H1 (cell line): Measurements from ENCODE around the gene TACC2. TPM values are rescaled to one million over a fixed set of nuclear protein-coding genes. Genes with fewer than 3 reads are reported as not detected.

Source experiments
- CTCF ChIA-PET: fragments of 300-600 bp; sonication (Branson Sonifier 250); formaldehyde crosslinking; loops from one replicate; lab custom pipeline; 2021; ENCODE audit not compliant: partially characterized antibody; lab: Charles Lee
- POLR2A ChIA-PET: fragments of 300-600 bp; sonication (Branson Sonifier 250); formaldehyde crosslinking; loops from one replicate; lab custom pipeline; 2021; ENCODE audit warnings: inconsistent platforms; ENCODE audit not compliant: partially characterized antibody; lab: Charles Lee
- DNase-seq, 2 experiments: peaks; one replicate each; pipeline versions ENCODE4 v3.0.0 to v3.0.0-alpha.2; 2010 to 2022; ENCODE audit warnings: low spot score in 2 of 2, low read depth in 1 of 2, mixed read lengths in 1 of 2
- FAIRE-seq: peaks from 2 replicates; lab custom pipeline; 2011; peaks lifted over from hg19 to GRCh38; lab: Jason Lieb, UNC
- H2AFZ ChIP-seq: 2 replicates; pipeline ENCODE4 v1.8.1; 2012; ENCODE audit warnings: low read length, inconsistent platforms
- H2AK5ac ChIP-seq: 2 replicates; pipeline ENCODE4 v1.6.1; 2013; ENCODE audit warnings: low read depth, low read length
- H2BK120ac ChIP-seq: replicated peaks from 2 replicates; pipeline ENCODE3; 2013; ENCODE audit warnings: low read depth, low read length, inconsistent platforms
- H2BK12ac ChIP-seq: 2 replicates; pipeline ENCODE4 v1.6.1; 2013; ENCODE audit warnings: low read depth, low read length
- H2BK15ac ChIP-seq: 2 replicates; pipeline ENCODE4 v1.6.1; 2013; ENCODE audit warnings: low read length
- H2BK20ac ChIP-seq: 2 replicates; pipeline ENCODE4 v1.6.1; 2013; ENCODE audit warnings: low read length
- H2BK5ac ChIP-seq: 2 replicates; pipeline ENCODE4 v1.6.1; 2013; ENCODE audit warnings: low read depth, low read length
- H3K14ac ChIP-seq: 2 replicates; pipeline ENCODE4 v1.6.1; 2013; ENCODE audit warnings: inconsistent platforms; ENCODE audit not compliant: insufficient read length
- H3K18ac ChIP-seq: 2 replicates; pipeline ENCODE4 v1.6.1; 2013; ENCODE audit warnings: low read length; ENCODE audit errors: extremely low read depth
- H3K23ac ChIP-seq: 2 replicates; pipeline ENCODE4 v1.6.1; 2013; ENCODE audit warnings: inconsistent platforms; ENCODE audit not compliant: insufficient read length
- H3K23me2 ChIP-seq: 2 replicates; pipeline ENCODE4 v1.6.1; 2013; ENCODE audit warnings: low read depth, low read length
- H3K27ac ChIP-seq: 2 replicates; pipeline ENCODE4 v1.6.1; 2011; ENCODE audit warnings: low read depth, low read length, inconsistent platforms
- H3K27me3 ChIP-seq, 4 experiments: replicated peaks in 1 of 4; 1 replicate in 1 of 4; 2 replicates in 3 of 4; pipeline versions ENCODE4 v1.6.1 to v1.8.1; 2011 to 2013; ENCODE audit warnings: low read length in 3 of 4, mild to moderate bottlenecking in 3 of 4, inconsistent platforms in 2 of 4, mixed read lengths in 2 of 4, moderate library complexity in 1 of 4; ENCODE audit not compliant: control insufficient read depth in 3 of 4, insufficient read depth in 3 of 4; ENCODE audit errors: extremely low read depth in 1 of 4
- H3K36me3 ChIP-seq, 4 experiments: 2 replicates each; pipeline versions ENCODE4 v1.6.1 to v1.8.1; 2011 to 2013; ENCODE audit warnings: mild to moderate bottlenecking in 4 of 4, low read length in 3 of 4, moderate library complexity in 2 of 4, control low read depth in 1 of 4, inconsistent platforms in 1 of 4; ENCODE audit not compliant: insufficient read depth in 4 of 4, control insufficient read depth in 2 of 4
- H3K4ac ChIP-seq: replicated peaks from 2 replicates; pipeline ENCODE3; 2013; ENCODE audit warnings: low read length, low read depth, mixed read lengths, inconsistent platforms; ENCODE audit not compliant: insufficient read length
- H3K4me1 ChIP-seq, 4 experiments: replicated peaks in 1 of 4; 1 replicate in 1 of 4; 2 replicates in 3 of 4; pipeline versions ENCODE4 v1.6.1 to v1.8.1; 2011 to 2013; ENCODE audit warnings: low read length in 3 of 4, inconsistent platforms in 2 of 4, mixed read lengths in 1 of 4; ENCODE audit not compliant: insufficient read depth in 4 of 4, control insufficient read depth in 3 of 4
- H3K4me2 ChIP-seq, 2 experiments: 2 replicates each; pipeline versions ENCODE4 v1.6.1 to v1.8.1; 2011 to 2013; ENCODE audit warnings: low read depth in 2 of 2, low read length in 2 of 2, control low read depth in 1 of 2, inconsistent platforms in 1 of 2, mild to moderate bottlenecking in 1 of 2; ENCODE audit not compliant: insufficient read depth in 1 of 2
- H3K4me3 ChIP-seq, 4 experiments: fragments of 200-600, 300-600 bp in 1 of 4; sonication (generic), shearing (Covaris generic), sonication (Bioruptor Twin) in 1 of 4; 2 replicates each; pipeline versions ENCODE4 v1.5.1 to v1.8.1; 2011 to 2016; ENCODE audit warnings: low read length in 4 of 4, low read depth in 3 of 4, control low read depth in 2 of 4, inconsistent platforms in 2 of 4, mild to moderate bottlenecking in 2 of 4, mixed read lengths in 1 of 4, moderate library complexity in 1 of 4; ENCODE audit not compliant: insufficient read depth in 2 of 4; ENCODE audit errors: extremely low read depth in 1 of 4
- H3K56ac ChIP-seq: replicated peaks from 2 replicates; pipeline ENCODE3; 2013; ENCODE audit warnings: low read depth, mild to moderate bottlenecking, mixed read lengths, low read length, inconsistent platforms; ENCODE audit not compliant: insufficient read length
- H3K79me1 ChIP-seq: 2 replicates; pipeline ENCODE4 v1.6.1; 2013; ENCODE audit warnings: low read depth, low read length, control low read depth
- H3K79me2 ChIP-seq, 2 experiments: 2 replicates each; pipeline versions ENCODE4 v1.6.1 to v1.8.1; 2012 to 2013; ENCODE audit warnings: low read length in 2 of 2, mild to moderate bottlenecking in 2 of 2, inconsistent platforms in 1 of 2; ENCODE audit not compliant: insufficient read depth in 2 of 2, control insufficient read depth in 1 of 2
- H3K9ac ChIP-seq, 4 experiments: replicated peaks in 1 of 4; 1 replicate in 1 of 4; 2 replicates in 3 of 4; pipeline versions ENCODE4 v1.6.1 to v1.8.1; 2011 to 2013; ENCODE audit warnings: low read depth in 3 of 4, low read length in 3 of 4, control low read depth in 2 of 4, mild to moderate bottlenecking in 2 of 4, moderate library complexity in 2 of 4, inconsistent platforms in 1 of 4; ENCODE audit errors: extremely low read depth in 1 of 4
- H3K9me3 ChIP-seq, 2 experiments: 2 replicates each; pipeline versions ENCODE4 v1.6.1 to v1.8.1; 2012 to 2013; ENCODE audit warnings: mild to moderate bottlenecking in 2 of 2, moderate library complexity in 2 of 2, control low read depth in 1 of 2, inconsistent platforms in 1 of 2, low read depth in 1 of 2, low read length in 1 of 2, mixed read lengths in 1 of 2; ENCODE audit not compliant: insufficient read depth in 2 of 2
- H4K20me1 ChIP-seq, 2 experiments: replicated peaks in 1 of 2; 2 replicates each; pipeline versions ENCODE3 to v1.8.1; 2011 to 2013; ENCODE audit warnings: inconsistent platforms in 2 of 2, low read length in 2 of 2, mild to moderate bottlenecking in 1 of 2; ENCODE audit not compliant: insufficient read depth in 2 of 2, control insufficient read depth in 1 of 2
- H4K5ac ChIP-seq: 2 replicates; pipeline ENCODE4 v1.6.1; 2013; ENCODE audit warnings: low read length, low read depth, mixed read lengths, inconsistent platforms; ENCODE audit not compliant: insufficient read length
- H4K8ac ChIP-seq: 2 replicates; pipeline ENCODE4 v1.8.0; 2013; ENCODE audit warnings: mild to moderate bottlenecking, moderate library complexity, low read length, inconsistent platforms; ENCODE audit not compliant: insufficient read depth; ENCODE audit errors: extremely low read depth
- H4K91ac ChIP-seq: replicated peaks from 2 replicates; pipeline ENCODE3; 2013; ENCODE audit warnings: low read length, mixed read lengths, inconsistent platforms; ENCODE audit not compliant: insufficient read length
- CHD2 ChIP-seq: IDR thresholded peaks from 2 replicates; pipeline ENCODE4 v1.6.1; 2012; ENCODE audit warnings: low read length, improper control_type of control experiment
- FOSL1 ChIP-seq: IDR thresholded peaks from 2 replicates; pipeline ENCODE4 v1.6.1; 2011; ENCODE audit warnings: mild to moderate bottlenecking, low read depth, low read length, moderate library complexity; ENCODE audit not compliant: insufficient read depth
- NRF1 ChIP-seq: IDR thresholded peaks from 2 replicates; pipeline ENCODE4 v1.6.1; 2011; ENCODE audit warnings: mild to moderate bottlenecking, low read depth, low read length, improper control_type of control experiment
- TAF7 ChIP-seq: optimal IDR thresholded peaks from 2 replicates; pipeline ENCODE3; 2011; ENCODE audit warnings: low read depth, mild to moderate bottlenecking, inconsistent platforms, low read length, moderate library complexity, borderline replicate concordance
- ZNF274 ChIP-seq: IDR thresholded peaks from 2 replicates; pipeline ENCODE4 v1.7.0; 2012; ENCODE audit warnings: low read length, borderline replicate concordance; ENCODE audit errors: extremely low read depth
- WGBS, 2 experiments: shearing (Covaris generic) in 1 of 2; methylation state at CpG; one replicate each; pipeline versions ENCODE4 v1.1.6 to v1.1.7; 2013 to 2015; ENCODE audit warnings: low lambda C conversion rate in 2 of 2, mixed read lengths in 2 of 2, inconsistent platforms in 1 of 2, low coverage in 1 of 2, missing lambda C conversion rate in 1 of 2; ENCODE audit not compliant: insufficient replicate concordance in 2 of 2, insufficient coverage in 1 of 2, insufficient read length in 1 of 2; ENCODE audit errors: extremely low coverage in 1 of 2, missing lambda C conversion rate in 1 of 2; 5-methylcytosine and 5-hydroxymethylcytosine counted together
- polyA plus RNA-seq, 7 experiments: library from polyadenylated mRNA; depleted of rRNA in 3 of 7; stranded (reverse) in 5 of 7; unstranded in 2 of 7; fragments of >200 nt in 5 of 7; fragments of 200-250 nt in 2 of 7; gene quantifications; 1 replicate in 5 of 7; 2 replicates in 1 of 7; 4 replicates in 1 of 7; pipeline versions ENCODE4 v1.2.1 to v1.2.3, GENCODE V29; 2011 to 2013; ENCODE audit warnings: missing spikeins in 2 of 7, mixed read lengths in 2 of 7
- total RNA-seq: library from RNA; stranded (reverse); fragmentation: NEBNext Ultra II Directional; extraction: Animal tissue kit (Norgen Biotek cat#: 25700); gene quantifications from 2 replicates; pipeline ENCODE4 v1.2.1, GENCODE V29; 2021
- TF ChIP-seq, protein P1 (sequence below), 3 experiments: IDR thresholded peaks; 1 replicate in 2 of 3; 2 replicates in 1 of 3; pipeline versions ENCODE4 v1.5.1 to v1.6.1; 2011; ENCODE audit warnings: low read length in 3 of 3, mild to moderate bottlenecking in 3 of 3, inconsistent platforms in 2 of 3, low read depth in 1 of 3, moderate library complexity in 1 of 3; ENCODE audit not compliant: insufficient read depth in 1 of 3; ENCODE audit errors: control extremely low read depth in 1 of 3

The TACC2 gene
- total and polyA plus RNA-seq, 2 of the 8 experiments (the other 6 are each of a cell fraction or from before 2014, with no cell fraction given), result 21.2 to 46.6 TPM

DNA sequence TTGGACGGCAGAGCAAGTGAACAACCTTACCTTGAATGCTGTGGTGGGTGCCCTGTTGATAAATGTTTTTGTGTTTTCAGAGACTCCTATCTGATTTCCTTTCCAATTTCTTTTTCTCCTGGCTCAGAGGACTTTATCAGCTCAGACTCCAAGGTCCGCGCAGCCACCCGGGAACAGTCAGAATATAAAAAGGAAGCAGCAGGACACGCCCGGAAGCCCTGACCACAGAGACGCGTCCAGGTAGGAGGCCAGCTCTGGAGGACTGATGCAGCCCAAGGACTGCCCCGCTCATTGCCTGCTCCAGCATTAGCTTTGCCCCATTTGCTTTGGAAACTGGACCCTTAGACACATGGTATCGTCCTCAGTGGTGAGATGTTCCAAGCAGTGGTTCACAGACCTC, 61.3 kb downstream of the TACC2 start:
- peak overlapping the region; percentile 27; the same call in 1 of the 2 replicates for H3K18ac ChIP-seq
- no peak for FAIRE-seq
- H2BK120ac ChIP-seq, result no peak overlapping the region
- H3K79me1 ChIP-seq, result no peaks in the 10 kb centered on the region
- H3K4ac ChIP-seq, result no peak overlapping the region
- H3K14ac ChIP-seq, result no peak overlapping the region
- no peak overlapping the region; the same call in 1 of the 2 replicates for H3K27ac ChIP-seq
- H3K9me3 ChIP-seq, result no peaks in the 10 kb centered on the region
- H2BK12ac ChIP-seq, result no peak overlapping the region
- H2BK20ac ChIP-seq, result no peak overlapping the region
- no peak for DNase-seq
- no peak overlapping the region for H3K4me2 ChIP-seq
- no peak overlapping the region for H3K56ac ChIP-seq
- peaks cover 0 to 9% (median 4%) of the 10 kb centered on the region in 4 experiments; a peak in 5 of 7 replicates for H3K4me1 ChIP-seq
- TF ChIP-seq, protein P1, sequence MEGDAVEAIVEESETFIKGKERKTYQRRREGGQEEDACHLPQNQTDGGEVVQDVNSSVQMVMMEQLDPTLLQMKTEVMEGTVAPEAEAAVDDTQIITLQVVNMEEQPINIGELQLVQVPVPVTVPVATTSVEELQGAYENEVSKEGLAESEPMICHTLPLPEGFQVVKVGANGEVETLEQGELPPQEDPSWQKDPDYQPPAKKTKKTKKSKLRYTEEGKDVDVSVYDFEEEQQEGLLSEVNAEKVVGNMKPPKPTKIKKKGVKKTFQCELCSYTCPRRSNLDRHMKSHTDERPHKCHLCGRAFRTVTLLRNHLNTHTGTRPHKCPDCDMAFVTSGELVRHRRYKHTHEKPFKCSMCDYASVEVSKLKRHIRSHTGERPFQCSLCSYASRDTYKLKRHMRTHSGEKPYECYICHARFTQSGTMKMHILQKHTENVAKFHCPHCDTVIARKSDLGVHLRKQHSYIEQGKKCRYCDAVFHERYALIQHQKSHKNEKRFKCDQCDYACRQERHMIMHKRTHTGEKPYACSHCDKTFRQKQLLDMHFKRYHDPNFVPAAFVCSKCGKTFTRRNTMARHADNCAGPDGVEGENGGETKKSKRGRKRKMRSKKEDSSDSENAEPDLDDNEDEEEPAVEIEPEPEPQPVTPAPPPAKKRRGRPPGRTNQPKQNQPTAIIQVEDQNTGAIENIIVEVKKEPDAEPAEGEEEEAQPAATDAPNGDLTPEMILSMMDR (IDR thresholded peaks at IDR 0.05; ENCODE audit: control extremely low read depth in 1 of 3, insufficient read depth in 1 of 3, low read depth in 1 of 3, low read length in 3 of 3), result no peak
- TF ChIP-seq ZNF274 (no peak), CHD2 (no peak), TAF7 (no peak), FOSL1 (no peak), NRF1 (no peak)
- TF ChIP-seq, all 59 proteins: peak for 0
- no peaks in the 10 kb centered on the region for H3K79me2 ChIP-seq
- H3K4me3 ChIP-seq, result no peak overlapping the region
- no peaks in the 10 kb centered on the region for H3K27me3 ChIP-seq
- 0 out of 2 replicates have a peak overlapping the region, but pooled peaks have one; percentile 72 for H2BK15ac ChIP-seq
- ChIA-PET CTCF (interaction anchor here (0.5 to 4.1 kb wide), 10 partner anchors 9 to 165 kb away, joined by 3 to 30 read pairs (median 4); no protein-coding TSS in a partner anchor), POLR2A (interaction anchor here (1.1 to 1.2 kb wide), 2 partner anchors 63 to 67 kb away, joined by 3 read pairs; no protein-coding TSS in a partner anchor)
- H4K8ac ChIP-seq, result no peak overlapping the region
- H2AFZ ChIP-seq, result no peak overlapping the region
- 78% methylated on average over 10 of the region's 10 CpGs; no CpG with 5 or more reads in 1 of the 2 experiments for WGBS, 2 experiments
- no peak overlapping the region for H4K91ac ChIP-seq
- H4K20me1 ChIP-seq, result no peaks in the 10 kb centered on the region
- no peak overlapping the region for H3K23ac ChIP-seq
- no peaks in the 10 kb centered on the region for H3K23me2 ChIP-seq
- H2AK5ac ChIP-seq, result no peak overlapping the region
- H3K9ac ChIP-seq, result no peak overlapping the region
- H2BK5ac ChIP-seq, result no peak overlapping the region
- no peaks in the 10 kb centered on the region; a peak in 1 of 8 replicates for H3K36me3 ChIP-seq
- H4K5ac ChIP-seq, result no peak overlapping the region
